ENCODE data around the gene TOR1AIP1.

DNA sequence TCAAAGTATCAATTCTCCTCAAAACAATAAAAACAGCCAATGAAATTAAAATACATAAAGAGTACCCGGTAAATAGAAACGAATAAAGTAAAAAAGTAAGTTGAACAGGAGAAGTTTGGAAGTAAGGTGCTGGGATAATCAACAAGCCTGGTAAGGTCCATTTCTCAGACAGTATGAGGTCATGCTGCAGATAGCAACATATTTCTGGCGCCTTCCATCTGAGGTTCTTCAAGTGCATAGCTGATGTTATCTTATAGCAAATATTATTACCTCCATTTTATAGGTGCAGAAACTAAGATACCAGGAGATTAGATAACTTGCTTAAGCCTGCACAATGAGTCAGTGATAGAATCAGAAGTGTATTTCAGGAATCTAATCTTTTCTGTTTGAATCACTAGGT is 48.8 kb downstream of the TOR1AIP1 start:
- TF ChIP-seq, protein P1, sequence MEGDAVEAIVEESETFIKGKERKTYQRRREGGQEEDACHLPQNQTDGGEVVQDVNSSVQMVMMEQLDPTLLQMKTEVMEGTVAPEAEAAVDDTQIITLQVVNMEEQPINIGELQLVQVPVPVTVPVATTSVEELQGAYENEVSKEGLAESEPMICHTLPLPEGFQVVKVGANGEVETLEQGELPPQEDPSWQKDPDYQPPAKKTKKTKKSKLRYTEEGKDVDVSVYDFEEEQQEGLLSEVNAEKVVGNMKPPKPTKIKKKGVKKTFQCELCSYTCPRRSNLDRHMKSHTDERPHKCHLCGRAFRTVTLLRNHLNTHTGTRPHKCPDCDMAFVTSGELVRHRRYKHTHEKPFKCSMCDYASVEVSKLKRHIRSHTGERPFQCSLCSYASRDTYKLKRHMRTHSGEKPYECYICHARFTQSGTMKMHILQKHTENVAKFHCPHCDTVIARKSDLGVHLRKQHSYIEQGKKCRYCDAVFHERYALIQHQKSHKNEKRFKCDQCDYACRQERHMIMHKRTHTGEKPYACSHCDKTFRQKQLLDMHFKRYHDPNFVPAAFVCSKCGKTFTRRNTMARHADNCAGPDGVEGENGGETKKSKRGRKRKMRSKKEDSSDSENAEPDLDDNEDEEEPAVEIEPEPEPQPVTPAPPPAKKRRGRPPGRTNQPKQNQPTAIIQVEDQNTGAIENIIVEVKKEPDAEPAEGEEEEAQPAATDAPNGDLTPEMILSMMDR (IDR thresholded peaks at IDR 0.05; ENCODE audit: low read depth, low read length) = no peak
- TF ChIP-seq POLR2A (IDR thresholded peaks at IDR 0.05; ENCODE audit: extremely low read depth, insufficient read length) (no peak), MYC (IDR thresholded peaks at IDR 0.05; ENCODE audit: low read depth, low read length) (no peak)
- TF ChIP-seq, protein P2, sequence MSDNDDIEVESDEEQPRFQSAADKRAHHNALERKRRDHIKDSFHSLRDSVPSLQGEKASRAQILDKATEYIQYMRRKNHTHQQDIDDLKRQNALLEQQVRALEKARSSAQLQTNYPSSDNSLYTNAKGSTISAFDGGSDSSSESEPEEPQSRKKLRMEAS (IDR thresholded peaks at IDR 0.05; ENCODE audit: low read depth, low read length) = no peak

All from NB4 (cell line).